AG08395 (cell line): Measurements from ENCODE around the gene JAK3.
"Not testable (repeated sequence)": the region's sequence is repeated elsewhere in the genome, so short reads cannot be mapped to it uniquely, and the experiment has no call there.

ENCODE experiments used
- DNase-seq: peaks from one replicate; pipeline ENCODE4 v3.0.0; 2012; ENCODE audit warnings: mixed read lengths, low spot score

The JAK3 gene

GRCh38 chr19:17803264-17803896, 44.4 kb downstream of the JAK3 start:
- DNase-seq = no peak

- DNase-seq = no peak
These were observed 45.5 kb downstream of the JAK3 start for GRCh38 chr19:17802137-17802858.

- not testable (repeated sequence) for DNase-seq
These were observed 49.2 kb downstream of the JAK3 start for GRCh38 chr19:17798599-17798998.

- DNase-seq = peak; percentile 58
These were observed 50.2 kb downstream of the JAK3 start for GRCh38 chr19:17797424-17798201.

GRCh38 chr19:17796838-17797423, 50.9 kb downstream of the JAK3 start:
- no peak for DNase-seq

GRCh38 chr19:17796013-17796837, 51.6 kb downstream of the JAK3 start:
- DNase-seq = no peak

GRCh38 chr19:17795495-17795856, 52.3 kb downstream of the JAK3 start:
- no peak for DNase-seq

GRCh38 chr19:17794731-17795494, 52.9 kb downstream of the JAK3 start, which contains the start of gene B3GNT3:
TSS of gene B3GNT3 (plus strand) at chr19:17795138. CDS start at chr19:17807808, 12,670 bp downstream.
- peak; percentile 10 for DNase-seq

- DNase-seq = no peak
These were observed 53.4 kb downstream of the JAK3 start for GRCh38 chr19:17794412-17794730.

- no peak for DNase-seq
These were observed 57.6 kb downstream of the JAK3 start for GRCh38 chr19:17790059-17790780.

- no peak for DNase-seq
These were observed 59.1 kb downstream of the JAK3 start for GRCh38 chr19:17788632-17789031.

- DNase-seq = no peak
These were observed 60.4 kb downstream of the JAK3 start for GRCh38 chr19:17787274-17787913.

GRCh38 chr19:17784201-17785008, 63.4 kb downstream of the JAK3 start:
- peak; percentile 78 for DNase-seq

GRCh38 chr19:17783721-17784120, 64.1 kb downstream of the JAK3 start:
- DNase-seq = not testable (repeated sequence)

- no peak for DNase-seq
These were observed 67.0 kb downstream of the JAK3 start for GRCh38 chr19:17780781-17781180.

- peak; percentile 40 for DNase-seq
These were observed 68.5 kb downstream of the JAK3 start for GRCh38 chr19:17778968-17779929.

- DNase-seq = peak; percentile 61
These were observed 69.4 kb downstream of the JAK3 start for GRCh38 chr19:17778251-17778967.
